HG02884 (cell line): Measurements from ENCODE around the gene SCIMP.
"Not testable (repeated sequence)": the region's sequence is repeated elsewhere in the genome, so short reads cannot be mapped to it uniquely, and the experiment has no call there.

Source experiments
- ATAC-seq: cut with Tn5 transposase; IDR thresholded peaks from one replicate; pipeline ENCODE4 v1.9.1; 2021; ENCODE audit warnings: mild to moderate bottlenecking, moderate library complexity; ENCODE audit not compliant: unreplicated experiment

SCIMP gene

DNA sequence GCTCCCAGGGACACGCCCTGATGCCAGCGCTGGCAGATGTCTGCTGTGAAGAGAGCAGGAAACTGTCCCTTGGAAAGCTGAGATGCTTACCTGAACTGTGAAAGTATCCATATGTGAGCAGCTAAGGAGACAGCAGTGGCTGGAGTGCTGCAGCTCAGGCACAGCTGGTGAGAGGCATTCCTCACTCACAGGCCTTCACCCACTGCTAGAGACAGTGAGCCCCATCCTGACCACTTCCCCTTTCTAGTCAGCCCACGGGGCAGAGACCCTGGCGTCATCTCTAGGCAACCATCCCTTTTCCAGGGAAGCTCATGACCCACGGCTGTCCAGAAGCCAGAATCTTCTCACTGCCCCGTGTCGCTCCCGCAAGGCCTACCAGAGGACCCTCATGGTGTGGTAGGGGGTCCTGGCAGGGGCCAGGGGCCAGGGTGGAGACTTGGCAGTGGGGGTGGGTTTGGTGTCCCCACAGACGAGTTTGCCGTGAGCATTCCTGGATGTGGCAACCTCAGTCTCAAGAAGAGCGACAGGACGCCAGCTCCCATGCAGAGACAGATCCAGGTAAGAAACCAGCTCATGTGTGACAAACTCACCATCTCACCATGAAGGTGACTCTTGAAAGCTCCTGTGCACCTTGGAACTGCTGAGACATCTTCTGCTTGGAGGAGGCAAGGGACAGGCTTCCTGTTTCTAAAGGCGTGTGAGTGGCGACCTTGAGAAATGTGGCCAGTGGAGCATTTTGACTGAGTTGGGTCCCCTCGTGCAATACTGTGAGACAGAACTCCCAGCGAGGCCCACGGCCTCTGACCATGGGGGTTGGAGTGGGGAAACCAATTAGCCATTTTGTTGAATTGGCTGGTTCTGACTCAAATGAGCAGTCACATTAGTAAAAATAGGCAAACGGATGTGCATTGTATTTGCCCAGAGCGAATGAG is at the start of gene SCIMP:
SCIMP (minus strand) TSS at position 216 of the 932 bp plus-strand sequence; CDS start at position 111, 105 bp downstream.
- no peak for ATAC-seq

DNA sequence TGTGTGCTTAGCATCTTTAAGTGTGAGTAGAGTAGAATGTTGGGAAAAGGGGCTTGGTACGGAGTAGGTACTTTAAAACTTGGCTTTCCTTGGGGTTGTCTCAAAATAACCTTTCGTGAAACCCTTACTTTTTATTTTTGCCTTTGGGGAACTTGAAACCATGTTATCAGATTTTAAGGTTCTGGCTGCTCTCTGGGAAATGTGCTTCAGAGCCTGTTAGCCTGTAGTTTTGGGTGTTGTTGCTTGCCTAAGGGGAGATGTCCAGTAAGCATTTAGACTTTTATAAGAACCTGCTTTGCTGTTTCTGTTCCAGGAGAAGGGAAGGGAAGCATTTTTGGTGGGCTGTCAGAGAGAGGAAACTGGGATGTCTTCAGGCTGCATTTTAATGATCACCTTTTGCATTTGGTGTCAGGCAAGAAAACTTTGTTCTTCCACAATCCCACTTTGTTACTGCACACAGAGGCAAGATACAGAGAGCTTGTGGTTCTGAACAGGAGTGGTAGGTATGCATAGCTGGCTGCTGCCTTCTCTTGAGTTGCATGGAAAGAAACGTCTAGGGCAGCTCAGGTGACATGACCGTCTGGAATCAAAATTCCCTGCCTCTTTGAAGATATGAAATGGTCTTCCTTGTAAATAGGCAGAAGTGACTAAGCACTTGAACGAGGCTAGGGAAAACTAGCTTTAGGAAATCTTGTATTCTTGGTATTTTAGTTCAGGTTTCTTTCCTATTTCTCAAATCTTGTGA is 49.1 kb upstream of the SCIMP start:
- no peak for ATAC-seq

DNA sequence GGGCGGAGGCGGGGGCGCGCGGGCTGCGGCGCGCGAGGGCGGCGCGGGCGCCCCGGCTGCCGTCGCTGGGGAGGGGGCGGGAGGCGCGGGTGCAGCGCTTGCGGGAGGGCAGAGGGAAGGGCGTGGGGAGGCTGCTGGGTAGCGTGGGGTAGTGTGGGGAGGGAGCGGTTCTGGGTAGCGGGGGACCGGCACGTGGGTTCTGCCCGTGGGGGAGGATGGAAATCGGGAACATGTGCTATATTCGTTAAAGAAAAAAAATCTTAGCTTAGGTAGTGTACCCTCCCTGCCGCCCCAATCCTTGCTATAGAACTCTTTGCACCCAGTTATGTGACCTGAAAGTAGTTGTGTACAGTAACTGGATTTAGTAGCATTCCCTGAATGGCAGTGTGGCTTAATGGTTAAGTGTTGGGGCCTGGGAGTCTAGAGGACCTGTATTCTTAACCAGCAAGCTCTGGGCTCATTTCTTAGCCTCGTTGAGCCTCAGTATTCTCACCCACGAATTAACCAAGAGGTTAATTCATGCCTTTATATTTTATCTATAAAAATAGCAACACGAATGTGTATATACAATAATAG is 48.1 kb upstream of the SCIMP start:
- no peak for ATAC-seq

DNA sequence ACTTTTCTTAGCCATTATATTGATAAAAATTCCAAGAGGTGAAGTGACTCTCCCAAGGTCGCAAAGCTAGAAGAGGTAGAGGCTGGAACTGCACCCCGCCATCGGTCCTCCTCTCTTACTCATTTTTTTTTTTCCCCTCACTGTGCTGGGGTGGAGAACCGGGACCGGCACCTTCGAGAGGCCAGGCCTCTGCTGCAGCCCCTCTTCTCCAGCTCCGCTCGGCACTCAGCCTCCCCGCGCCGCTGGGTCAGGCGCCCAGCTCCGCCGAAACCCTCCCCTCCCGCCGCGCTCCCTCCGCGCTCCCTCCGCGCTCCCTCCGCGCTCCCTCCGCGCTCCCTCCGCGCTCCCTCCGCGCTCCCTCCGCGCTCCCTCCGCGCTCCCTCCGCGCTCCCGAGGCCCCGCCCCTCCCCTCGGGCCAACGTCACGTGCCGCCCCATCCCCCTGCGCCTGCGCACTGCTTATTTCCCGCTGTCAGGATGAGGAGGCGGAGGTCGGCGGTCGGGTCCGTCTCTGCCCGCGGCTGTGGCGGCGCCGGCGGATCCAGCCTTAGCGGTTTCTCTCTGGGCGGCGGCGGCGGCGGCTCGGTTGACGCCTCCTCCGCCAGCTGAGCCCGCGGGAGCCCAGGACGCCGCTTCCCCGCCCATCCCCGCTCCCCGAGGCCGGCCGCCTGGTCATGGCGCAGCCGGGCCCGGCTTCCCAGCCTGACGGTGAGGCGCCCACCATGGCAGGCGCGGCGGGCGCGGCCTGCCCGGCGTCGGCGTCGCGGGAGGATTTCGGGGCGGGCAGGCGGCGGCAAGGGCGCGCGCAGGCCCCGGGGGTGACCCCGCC is 47.4 kb upstream of the SCIMP start, which contains the start of gene RABEP1:
RABEP1 (plus strand) TSS at position 471 of the 828 bp plus-strand sequence; CDS start at position 674, 203 bp downstream.
- ATAC-seq, result peak; percentile 68

DNA sequence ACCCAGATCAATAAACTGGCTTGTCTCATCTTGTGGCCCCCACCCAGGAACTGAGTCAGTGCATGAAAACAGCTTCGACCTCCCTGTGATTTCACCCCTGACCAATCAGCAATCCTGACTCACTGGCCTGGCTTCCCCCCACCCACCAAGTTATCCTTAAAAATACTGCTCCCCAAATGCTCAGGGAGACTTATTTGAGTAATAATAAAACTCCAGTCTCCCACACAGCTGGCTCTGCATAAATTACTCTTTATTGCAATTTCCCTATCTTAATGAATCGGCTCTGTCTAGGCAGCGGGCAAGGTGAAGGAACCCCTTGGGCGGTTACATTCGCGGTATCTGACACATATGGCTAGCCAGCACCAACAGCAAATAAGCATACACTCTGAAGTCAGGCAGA is 37.7 kb upstream of the SCIMP start:
- ATAC-seq, result no peak

DNA sequence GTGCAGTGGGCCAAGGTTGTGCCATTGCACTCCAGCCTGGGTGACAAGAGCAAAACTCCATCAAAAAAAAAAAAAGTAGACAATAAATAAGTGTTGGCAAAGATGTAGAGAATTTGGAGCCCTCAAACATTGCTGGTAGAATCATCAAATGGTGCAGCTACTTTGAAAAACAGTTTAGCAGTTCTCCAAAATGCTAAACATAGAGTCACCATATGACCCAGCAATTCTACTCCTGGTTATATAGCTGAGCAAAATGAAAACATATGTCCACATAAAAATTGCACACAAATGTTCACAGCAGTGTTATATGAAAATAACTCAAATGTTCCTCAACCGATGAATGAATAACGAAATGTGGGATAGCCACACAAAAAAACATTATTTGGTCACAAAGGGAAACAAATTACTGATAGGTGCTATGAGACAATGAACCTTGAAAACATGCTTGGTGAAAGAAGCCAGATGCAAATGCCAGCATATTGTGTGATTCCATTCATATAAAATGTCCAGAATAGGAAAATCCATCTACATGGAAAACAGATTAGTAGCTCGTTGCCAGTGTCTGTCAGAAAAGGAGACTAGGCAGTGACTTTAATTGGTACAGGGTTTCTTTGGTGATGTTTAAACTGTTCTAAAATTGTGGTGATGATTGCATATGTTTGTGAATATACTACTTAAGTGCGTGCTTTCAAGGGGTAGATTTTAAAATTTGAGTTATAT is 34.7 kb upstream of the SCIMP start:
- no peak for ATAC-seq

DNA sequence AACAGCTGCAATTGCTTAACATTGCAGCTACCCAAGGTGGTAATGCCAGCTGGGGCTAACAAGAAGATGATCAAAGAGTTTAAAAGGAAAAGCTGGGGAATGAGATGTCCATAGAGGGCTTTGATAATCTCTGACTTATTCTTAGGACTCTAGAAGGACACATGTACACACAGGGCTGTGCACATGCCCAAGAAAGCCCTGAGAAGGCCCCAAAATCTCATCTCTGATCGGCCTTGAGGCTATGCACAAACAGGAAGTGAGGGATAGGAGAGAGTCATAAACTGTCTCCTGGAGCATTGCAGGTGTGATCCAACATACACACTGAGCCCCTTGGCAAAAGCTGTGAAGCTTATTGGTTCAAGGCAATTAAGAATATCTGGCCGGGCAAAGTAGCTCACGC is 30.2 kb upstream of the SCIMP start:
- no peak for ATAC-seq

DNA sequence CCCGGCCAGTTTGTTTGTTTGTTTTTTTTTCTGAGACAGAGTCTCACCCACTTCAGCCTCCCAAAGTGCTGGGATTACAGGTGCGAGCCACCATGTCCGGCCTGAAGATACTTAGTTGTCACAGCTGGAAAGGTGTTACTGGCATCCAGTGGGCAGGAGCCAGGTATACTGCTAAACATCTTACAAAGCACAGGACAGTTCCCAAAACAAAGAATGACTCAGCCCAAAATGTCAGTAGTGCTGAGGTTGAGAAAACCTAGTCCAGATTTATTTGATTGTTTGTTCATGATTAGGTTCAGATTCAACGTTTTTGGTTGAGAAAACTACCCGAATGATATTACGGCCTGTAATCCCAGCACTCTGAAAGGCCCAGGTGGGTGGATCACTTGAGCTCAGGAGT is 28.8 kb upstream of the SCIMP start:
- ATAC-seq, result no peak

DNA sequence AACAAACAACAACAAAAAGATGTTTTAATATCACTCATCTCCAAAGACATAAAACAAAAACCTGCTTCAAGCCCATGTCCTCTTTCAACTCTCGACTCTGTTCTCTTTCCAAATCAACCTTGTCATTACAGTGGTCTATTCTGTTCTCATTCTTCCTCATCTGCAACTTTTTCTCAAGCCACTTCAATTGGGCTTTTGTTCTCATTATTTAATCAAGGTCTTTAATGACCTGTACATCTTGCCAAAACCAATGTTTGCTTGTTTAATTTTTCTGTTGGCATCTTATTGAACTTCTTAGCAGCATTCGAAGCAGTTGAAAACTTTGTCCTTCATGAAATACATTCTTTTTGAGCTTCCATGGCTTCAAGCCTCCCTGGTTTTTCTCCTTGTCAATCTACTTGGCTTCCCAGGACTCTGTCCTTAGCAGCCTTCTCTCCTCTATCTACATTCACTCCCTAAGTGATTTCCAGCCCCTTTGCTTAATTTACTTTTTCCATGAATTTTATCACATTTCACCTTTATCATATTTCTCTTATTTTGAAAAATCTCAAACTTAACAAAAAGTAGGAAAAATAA is 27.8 kb upstream of the SCIMP start:
- ATAC-seq, result no peak

DNA sequence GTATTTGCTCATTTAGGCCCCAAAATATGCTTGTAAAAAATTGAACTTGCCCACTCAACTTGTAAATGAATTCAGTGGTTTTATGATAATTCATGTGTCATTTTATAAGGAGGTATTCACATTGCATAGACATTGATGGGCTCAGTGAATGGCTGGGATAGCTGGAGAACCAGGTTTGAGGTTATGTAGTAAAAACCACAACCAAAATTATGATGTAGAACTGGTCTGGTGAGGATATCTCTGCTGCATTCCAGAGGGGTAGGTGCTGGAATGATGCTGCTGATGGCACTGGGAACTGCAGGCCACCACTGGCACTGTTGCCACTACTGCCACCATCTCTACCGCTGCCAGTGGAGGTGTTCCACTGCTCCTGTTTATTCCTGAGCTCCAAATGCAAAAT is 25.9 kb upstream of the SCIMP start:
- no peak for ATAC-seq

DNA sequence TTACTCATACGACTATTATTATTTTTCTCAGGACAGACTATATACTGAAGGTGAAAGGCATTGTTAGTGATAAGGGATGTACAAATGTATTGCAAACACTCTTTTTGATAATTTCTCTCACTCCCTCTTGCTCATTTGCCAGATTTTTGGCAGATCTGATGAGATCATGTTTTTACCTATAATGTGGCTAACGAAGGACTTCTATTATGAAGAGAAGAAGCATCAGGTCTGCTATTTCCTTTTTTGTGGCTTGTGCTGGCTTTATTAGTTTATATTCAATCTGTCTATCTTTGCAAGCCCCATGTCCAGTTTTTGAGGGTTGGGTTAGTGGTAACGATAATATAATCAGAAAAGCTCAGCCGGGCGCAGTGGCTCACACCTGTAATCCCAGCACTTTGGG is 22.5 kb upstream of the SCIMP start:
- ATAC-seq, result no peak

DNA sequence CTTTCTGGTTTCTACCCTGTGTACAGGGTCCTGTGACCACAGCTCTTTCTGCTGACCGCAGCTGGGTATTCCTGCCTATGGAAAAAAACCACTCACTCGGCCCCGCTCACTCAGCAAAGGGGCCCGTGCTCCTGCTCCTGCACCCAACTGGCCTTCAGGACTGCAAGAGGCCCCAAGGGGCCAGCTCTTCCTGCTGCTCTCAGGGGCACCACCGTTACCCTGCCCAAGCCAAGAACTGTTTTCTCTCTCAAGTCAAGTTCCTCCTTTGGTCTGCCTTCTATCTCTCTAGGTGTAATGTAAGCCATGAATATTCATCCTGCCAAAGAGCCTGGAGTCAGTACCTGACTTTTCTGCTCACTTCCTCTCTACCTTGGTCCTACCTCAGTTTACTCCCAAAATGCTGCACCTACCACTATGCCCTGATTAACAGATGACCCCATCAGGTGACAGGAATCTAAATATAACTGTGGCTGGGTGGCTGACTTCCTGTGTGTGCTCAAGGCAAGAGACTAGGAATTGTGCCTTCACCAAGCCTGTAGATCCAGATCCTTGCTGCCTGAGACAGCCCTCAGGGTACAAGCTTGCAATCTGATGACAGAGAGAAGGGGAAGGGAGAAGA is 20.4 kb upstream of the SCIMP start:
- no peak for ATAC-seq

DNA sequence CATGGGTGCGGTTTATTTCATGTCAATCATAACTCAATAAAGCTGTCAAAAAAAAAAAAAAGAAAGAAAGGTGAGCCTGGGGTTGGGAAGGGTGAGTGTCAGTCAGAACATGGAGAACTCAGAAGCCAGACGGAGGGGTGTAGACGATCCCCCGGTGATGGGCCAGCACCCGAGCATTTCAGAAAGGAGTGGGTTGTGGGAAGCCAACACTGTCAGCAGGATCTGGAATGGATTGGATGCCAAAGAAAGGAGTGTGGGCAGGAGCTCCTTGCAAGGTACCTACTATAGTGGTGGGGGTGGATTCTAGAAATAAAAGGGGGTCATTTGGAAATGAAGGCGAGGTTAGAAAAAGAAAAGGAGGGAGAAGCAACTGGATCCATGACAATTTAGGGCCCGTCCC is 19.8 kb upstream of the SCIMP start:
- no peak for ATAC-seq

DNA sequence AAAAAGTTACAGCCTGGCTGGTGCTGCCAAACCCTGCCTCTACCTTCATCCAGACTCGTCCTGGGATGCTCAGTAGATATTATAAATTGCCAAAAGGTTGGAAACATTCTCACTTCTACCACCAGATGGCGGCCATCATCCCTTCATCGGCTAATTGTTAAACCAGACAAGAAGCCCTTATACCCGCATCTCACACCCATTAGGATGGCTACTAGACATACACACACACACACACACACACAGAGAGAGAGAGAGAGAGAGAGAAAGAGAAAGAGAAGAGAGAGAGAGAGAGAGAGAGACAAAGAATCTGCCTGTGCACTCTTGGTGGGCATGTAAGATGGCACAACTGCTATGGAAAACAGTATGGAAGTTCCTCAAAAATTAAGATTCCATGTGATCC is 15.0 kb upstream of the SCIMP start:
- no peak for ATAC-seq

DNA sequence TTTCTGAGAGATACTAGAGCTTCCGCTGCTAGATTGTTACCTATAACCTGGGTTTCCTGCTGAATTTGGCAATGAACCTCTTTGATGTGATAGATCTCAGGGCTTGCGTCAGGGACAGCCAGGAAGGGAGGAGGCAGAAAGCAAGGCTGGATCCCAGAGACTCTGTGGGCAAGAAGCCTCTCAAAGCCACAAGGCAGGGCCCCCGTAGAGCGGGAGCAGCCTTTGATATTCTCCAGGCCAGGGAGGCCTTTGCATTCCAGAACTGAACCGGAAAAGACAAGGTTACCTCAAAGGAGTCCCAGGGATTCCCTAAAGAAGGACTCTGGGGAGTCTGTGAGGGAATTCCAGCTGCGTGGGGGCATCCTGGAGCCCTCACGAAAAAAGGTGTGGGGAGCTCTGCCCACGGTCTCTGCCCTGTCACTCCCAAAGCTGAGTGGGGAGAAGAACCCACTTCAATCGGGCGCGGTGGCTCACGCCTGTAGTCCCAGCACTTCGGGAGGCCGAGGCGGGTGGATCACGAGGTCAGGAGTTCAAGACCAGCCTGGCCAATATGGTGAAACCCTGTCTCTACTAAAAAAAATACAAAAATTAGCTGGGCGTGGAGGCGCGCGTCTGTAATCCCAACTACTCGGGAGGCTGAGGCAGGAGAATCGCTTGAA is 14.3 kb upstream of the SCIMP start:
- no peak for ATAC-seq

DNA sequence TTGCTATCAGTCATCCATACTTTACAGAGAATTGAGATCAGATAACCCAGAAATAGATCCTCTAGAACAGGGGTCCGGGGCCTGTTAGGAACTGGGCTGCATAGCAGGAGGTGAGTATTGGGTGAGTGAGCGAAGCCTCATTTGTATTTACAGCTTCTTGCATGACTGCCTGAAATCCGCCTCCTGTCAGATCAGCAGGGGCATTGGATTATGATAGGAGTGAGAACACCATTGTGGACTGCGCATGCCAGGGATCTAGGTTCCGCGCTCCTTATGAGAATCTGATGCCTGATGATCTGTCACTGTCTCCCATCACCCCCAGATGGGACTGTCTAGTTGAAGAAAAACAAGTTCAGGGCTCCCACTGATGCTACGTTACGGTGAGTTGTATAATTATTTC is 13.0 kb upstream of the SCIMP start:
- no peak for ATAC-seq

DNA sequence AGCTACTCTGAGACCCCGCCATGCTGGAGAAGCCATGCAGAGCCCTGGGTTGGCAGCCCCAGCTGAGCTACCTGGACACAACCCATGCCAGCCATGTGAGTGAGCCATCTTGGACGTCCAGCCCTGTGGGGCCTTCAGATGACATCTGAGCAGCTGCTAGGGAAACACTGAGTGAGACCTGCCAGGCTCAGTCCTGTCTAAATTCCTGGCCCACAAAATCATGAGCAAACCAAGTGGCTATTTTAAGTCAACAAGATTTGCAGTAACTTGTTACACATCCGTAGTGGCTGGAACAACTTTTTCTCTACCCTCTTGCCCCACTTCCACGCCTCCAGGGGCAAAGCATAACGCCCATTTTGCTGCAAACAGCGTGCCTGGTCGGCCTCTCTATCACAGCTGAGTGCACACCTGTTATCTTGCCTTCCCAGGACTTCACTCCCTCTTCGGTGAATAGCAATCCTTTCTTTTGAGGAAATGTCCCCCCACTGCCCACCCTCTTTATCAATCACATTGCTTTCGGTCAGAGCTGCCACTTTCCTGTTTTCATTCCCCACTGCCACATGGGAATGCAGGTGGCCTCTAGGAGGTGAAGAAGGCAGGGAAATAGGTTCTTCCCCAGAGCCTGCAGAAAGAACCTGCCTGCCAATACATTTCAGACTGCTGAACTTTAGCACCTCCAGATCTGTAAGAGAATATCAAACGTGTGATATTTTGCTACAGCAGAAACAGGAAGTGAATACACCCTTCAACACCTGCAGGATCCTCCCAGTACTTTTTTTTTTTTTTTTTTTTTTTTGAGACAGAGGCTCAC is 7.4 kb upstream of the SCIMP start:
- no peak for ATAC-seq

DNA sequence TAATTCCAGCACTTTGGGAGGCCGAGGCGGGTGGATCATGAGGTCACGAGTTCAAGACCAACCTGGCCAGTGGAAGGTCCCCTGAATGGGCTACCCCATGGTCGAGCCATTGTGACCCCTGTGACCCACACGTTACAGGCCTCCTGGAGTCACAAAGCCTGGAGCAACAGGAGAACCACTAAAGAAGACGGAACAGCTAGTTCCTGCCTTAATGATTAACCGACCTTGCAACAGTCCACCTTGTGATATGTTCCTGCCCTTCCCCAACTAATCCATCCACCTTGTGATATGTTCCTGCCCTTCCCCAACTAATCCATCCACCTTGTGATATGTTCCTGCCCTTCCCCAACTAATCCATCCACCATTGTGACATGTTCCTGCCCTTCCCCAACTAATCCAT is 5.1 kb upstream of the SCIMP start:
- not testable (repeated sequence) for ATAC-seq
